ENCODE results near the gene EFHD2.
"Not testable (repeated sequence)": the region's sequence is repeated elsewhere in the genome, so short reads cannot be mapped to it uniquely, and the experiment has no call there.

Gene EFHD2

DNA sequence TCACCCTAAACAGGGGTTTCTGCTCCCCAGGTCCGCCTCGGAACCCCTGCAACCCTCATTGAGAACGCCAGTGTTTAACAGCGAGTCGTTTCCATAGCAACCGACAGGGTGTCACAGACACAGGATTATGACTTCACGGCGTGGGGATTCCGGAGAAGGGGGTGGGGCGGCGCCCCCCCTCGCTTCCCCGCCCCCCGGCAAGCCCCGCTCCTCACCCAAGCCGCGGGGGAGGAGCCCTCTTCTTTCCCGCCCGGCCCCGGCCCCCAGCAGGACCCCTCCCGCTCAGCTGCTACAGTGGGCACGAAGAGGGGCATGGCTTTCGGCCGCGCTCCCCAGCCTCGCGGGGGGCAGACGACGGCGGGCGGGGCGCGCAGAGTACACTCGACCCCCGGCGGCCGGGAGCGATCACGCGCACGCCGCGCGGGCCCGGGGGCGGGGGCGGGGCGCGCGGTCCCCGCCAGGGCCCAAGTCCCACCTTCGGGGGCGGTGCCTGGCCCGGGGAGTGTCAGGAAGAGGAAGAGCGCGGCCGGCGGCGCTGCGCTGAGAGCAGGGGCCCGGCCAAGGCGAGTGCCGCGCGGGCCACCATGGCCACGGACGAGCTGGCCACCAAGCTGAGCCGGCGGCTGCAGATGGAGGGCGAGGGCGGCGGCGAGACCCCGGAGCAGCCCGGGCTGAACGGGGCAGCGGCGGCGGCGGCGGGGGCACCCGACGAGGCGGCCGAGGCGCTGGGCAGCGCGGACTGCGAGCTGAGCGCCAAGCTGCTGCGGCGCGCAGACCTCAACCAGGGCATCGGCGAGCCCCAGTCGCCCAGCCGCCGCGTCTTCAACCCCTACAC, at the start of gene EFHD2:
Gene EFHD2 (plus strand): TSS at position 501 of the 835 bp plus-strand sequence. CDS start 84 bp downstream, at position 585.
- DNase-seq (ENCODE audit: low spot score) = peak; percentile 97

GRCh38 chr1:15360700-15361099, 49.0 kb upstream of the EFHD2 start:
- no peak for DNase-seq (ENCODE audit: low spot score)

GRCh38 chr1:15362096-15362736, 47.5 kb upstream of the EFHD2 start:
- DNase-seq (ENCODE audit: low spot score) = no peak

DNA sequence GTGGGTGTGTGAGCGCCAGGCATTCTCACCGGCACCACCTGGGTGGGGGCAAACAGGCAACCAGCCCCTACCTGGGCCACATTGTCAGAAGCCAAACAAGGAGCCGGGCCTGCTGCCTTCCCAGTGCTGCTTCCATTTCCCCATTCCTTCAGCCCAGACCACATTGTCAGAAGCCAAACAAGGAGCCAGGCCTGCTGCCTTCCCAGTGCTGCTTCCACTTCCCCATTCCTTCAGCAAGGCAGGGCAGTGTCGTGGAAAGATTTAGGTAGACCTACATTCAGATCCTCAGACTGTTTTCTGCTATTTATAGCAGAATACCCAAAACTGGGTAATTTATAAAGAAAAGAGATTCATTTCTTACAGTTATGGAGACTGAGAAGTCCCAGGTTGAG, 47.0 kb upstream of the EFHD2 start:
- DNase-seq (ENCODE audit: low spot score) = no peak

DNA sequence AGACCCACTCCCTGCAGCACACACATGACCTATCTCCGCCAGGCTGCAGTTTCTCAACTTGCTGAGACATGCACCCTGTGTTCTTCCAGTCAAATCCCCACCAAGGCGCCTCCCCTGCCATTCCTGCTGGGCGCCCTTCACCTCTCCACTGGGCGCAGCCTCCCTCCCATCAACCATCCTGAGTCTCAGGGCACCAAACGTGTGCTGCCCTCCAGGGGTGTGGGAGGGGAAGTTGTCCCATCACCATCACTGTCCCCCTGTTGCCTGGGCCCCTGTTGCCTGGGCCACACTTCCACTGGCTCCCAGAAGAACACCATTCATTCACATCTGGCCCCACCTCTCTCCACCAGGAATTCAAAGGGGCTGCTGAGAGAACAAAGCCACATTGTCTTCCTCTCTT, 44.9 kb upstream of the EFHD2 start:
- DNase-seq (ENCODE audit: low spot score) = no peak

GRCh38 chr1:15368888-15369287, 40.8 kb upstream of the EFHD2 start:
- DNase-seq (ENCODE audit: low spot score) = no peak

- no peak for DNase-seq (ENCODE audit: low spot score)
Observed at GRCh38 chr1:15370268-15370667, 39.4 kb upstream of the EFHD2 start.

- DNase-seq (ENCODE audit: low spot score) = no peak
Observed at GRCh38 chr1:15370781-15371520, 38.7 kb upstream of the EFHD2 start.

GRCh38 chr1:15371610-15372545, 37.8 kb upstream of the EFHD2 start:
- DNase-seq (ENCODE audit: low spot score) = no peak

DNA sequence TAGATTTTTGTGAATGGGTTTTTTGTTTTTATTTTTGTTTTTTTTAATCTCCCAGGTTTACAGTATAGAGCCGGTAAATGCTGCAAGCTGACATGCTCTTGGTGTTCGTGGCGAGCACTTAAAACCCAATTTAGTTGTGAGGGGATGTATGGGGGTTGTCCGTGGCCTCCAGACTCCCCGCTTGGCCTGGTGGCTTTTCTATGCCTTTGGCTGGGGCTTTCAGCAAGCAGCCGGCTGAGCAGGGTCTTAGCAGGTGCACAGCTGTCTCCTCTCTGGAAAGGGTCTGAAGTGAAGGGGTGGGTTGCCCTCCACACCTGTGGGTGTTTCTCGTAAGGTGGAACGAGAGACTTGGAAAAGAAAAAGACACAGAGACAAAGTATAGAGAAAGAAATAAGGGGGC, 31.0 kb upstream of the EFHD2 start:
- DNase-seq (ENCODE audit: low spot score) = no peak

DNA sequence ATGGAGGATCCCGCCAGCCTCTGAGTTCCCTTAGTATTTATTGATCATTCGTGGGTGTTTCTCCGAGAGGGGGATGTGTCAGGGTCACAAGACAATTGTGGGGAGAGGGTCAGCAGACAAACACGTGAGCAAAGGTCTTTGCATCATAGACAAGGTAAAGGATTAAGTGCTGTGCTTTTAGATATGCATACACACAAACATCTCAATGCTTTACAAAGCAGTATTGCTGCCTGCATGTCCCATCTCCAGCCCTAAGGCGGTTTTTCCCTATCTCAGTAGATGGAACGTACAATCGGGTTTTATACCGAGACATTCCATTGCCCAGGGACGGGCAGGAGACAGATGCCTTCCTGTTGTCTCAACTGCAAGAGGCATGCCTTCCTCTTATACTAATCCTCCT, 30.5 kb upstream of the EFHD2 start:
- DNase-seq (ENCODE audit: low spot score) = not testable (repeated sequence)

DNA sequence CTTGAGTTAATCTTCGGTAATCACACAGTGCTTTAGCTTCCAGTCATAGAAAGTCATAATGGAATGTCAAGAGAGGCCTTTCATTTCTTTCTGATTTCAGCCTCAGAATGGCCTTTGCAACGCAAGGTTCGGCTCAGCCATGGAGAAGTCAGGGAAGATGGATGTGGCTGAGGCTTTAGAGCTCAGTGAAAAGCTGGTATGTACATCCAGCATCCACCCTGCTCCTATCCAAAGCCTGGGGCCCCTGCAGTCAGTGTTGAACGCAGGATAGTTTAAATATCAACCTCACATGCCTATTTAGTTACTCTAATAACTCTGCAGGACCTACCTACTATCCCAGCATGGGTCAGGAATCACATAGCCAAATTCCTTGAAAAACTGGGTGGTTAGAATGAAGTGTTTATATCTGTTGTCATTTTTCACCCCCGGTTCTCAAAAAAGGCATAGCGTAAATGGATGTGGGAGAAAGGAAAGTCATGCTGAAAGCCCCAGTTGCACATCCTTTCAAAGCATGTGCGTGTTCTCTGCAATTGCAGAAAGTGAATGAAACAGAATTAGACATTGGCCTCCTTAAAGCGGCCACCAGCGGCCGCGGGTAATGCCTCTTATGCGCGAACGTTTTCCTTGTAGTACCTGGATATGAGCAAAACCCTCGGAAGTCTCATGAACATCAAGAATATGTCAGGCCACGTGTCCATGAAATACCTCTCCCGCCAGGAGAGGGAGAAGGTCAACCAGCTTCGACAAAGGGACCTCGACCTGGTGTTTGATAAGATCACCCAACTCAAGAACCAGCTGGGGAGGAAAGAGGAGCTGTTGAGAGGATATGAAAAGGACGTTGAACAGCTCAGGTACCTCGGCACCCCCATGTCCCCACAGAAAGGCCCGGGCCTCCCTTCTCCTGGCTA, 28.8 kb upstream of the EFHD2 start:
- no peak for DNase-seq (ENCODE audit: low spot score)

- DNase-seq (ENCODE audit: low spot score) = no peak
Observed at GRCh38 chr1:15381805-15382204, 27.9 kb upstream of the EFHD2 start.

DNA sequence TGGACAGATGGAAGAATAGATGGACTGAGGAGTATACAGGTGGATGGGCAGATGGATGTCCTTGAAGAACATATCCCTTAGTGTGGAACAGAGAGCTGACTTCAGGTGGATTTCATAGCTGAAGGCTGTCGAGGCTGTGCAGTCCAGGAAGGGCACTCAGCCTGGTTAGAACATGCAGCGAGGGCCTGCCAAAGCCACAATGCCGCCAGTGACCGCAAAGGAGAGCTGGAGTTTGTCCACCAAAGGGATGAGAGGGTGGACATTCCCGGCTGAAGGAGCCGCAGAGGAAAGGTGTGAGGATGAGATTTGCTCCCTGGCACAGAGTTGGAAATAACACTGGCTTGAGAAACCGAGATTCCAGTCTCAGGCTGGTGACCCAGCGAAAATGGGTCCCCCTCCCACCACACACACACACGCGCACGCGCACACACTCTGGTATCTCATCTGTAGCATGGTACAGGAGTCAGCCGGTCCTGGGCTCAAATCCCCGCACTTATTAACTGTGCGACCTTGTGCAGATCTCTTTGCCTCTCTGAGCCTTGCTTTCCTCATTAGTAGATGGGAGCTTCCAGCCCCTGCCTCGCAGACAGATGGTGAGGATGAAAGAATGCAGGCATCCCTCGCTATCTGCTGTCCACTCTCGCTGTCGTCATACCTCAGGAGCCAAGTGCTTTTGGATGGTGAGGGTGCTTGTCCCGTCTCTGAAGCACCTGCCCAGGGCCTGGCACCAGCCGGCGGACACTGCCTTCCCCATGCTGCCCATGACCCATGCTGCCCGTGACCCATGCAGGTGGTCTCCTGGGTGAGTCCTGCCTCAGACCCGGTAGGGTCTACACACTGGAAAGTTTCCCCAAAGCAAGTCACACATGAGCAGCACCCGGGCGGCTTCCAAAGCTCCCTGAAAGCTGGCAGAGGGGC, 26.8 kb upstream of the EFHD2 start:
- DNase-seq (ENCODE audit: low spot score) = no peak

DNA sequence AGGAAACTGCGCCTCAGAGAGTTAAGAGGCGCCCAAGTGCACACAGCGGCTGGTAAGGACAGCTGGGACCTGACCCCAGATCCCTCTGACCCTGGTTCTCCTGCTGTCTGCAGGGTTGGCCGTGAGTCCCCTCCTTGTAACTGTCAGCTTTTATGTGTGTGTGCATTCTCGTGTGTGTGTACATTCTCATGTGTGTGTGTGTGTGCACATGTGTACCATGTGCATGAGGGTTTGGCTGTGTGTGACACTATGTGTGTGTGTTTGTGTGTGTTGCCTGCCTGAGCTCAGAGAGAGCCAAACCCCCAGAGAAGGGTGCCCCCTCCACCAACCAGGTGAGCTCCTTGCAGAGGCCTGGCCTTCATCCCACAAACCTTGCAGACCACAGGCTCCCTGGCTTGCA, 25.9 kb upstream of the EFHD2 start:
- no peak for DNase-seq (ENCODE audit: low spot score)

DNA sequence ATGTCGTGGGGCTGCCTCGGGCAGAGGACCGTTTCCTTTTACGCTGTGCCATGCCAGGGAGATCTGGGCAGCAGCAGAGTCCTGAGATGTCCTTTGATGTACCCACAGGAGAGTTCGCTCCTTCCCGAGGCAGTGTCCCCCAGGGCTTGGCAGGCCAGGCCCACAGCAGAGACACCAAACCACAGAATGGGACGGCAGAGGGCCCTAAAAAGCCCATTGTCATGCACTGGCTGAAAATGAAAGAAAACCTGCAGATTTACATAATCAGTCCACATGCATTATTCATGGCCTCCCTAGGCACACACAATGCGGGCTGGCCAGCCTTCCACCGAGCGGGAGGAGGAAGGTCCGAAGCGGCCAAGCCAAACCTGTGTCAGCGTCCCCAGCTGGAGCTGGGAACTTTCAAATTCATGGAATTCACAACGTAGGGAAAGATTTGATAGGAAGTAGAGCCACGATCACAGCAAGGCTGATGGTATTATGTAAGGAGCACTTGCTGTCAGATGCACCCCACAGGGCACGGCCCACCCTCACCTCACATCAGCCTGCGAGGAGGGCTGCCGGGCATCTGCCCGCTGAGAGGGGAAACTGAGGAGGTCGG, 25.3 kb upstream of the EFHD2 start:
- no peak for DNase-seq (ENCODE audit: low spot score)

DNA sequence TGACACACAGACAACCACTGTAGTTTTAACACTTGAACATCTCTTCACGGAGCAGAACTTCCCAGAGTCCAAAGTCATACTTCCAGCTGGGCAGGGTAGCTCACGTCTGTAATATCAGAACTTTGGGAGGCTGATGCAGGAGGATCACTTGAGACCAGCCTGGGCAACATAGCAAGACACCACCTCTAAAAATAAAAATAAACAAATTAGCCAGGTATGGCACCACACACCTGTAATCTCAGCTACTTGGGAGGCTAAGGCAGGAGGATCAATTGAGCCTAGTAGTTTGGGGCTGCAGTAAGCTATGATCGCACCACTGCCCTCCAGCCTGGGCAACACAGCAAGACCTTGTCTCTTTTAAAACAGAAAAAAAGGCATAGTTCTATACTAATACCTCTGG, 24.3 kb upstream of the EFHD2 start:
- no peak for DNase-seq (ENCODE audit: low spot score)

- DNase-seq (ENCODE audit: low spot score) = no peak
Observed at GRCh38 chr1:15386164-15386749, 23.4 kb upstream of the EFHD2 start.
